Measurements from ENCODE around the gene WRAP53.
"Not testable (repeated sequence)": the region's sequence is repeated elsewhere in the genome, so short reads cannot be mapped to it uniquely, and the experiment has no call there.

The WRAP53 gene

GRCh38 chr17:7687908-7688807 is at the start of gene WRAP53:
WRAP53 (plus strand) TSS chr17:7688477; CDS start chr17:7688649, 172 bp downstream.
- Histone ChIP-seq H3K36me3 (ENCODE audit: control insufficient read depth, low read depth, low read length) (peaks cover 5% of the 10 kb centered on the region), H3K4me3 (ENCODE audit: low read length) (peak within 1 kb of the TSS; percentile 86), H3K9me3 (ENCODE audit: control insufficient read depth, low read depth, low read length) (no peaks in the 10 kb centered on the region), H3K4me1 (ENCODE audit: control insufficient read depth, low read depth, low read length) (peaks cover 14% of the 10 kb centered on the region), H3K27ac (ENCODE audit: low read length) (peak within 1 kb of the TSS; percentile 93), H3K27me3 (ENCODE audit: control insufficient read depth, insufficient read depth, low read length) (no peaks in the 10 kb centered on the region), H3K9ac (ENCODE audit: low read length) (peak within 1 kb of the TSS; percentile 98)

GRCh38 chr17:7640783-7641182 is 47.5 kb upstream of the WRAP53 start:
- H3K9ac ChIP-seq (ENCODE audit: low read length): no peak overlapping the region
- no peak overlapping the region for H3K27ac ChIP-seq (ENCODE audit: low read length)
- no peaks in the 10 kb centered on the region for H3K27me3 ChIP-seq (ENCODE audit: control insufficient read depth, insufficient read depth, low read length)
- H3K36me3 ChIP-seq (ENCODE audit: control insufficient read depth, low read depth, low read length): no peaks in the 10 kb centered on the region
- peaks cover 8% of the 10 kb centered on the region for H3K4me1 ChIP-seq (ENCODE audit: control insufficient read depth, low read depth, low read length)
- H3K4me3 ChIP-seq (ENCODE audit: low read length): no peak overlapping the region
- no peaks in the 10 kb centered on the region for H3K9me3 ChIP-seq (ENCODE audit: control insufficient read depth, low read depth, low read length)

GRCh38 chr17:7641635-7642034 is 46.6 kb upstream of the WRAP53 start:
- not testable (repeated sequence) for H3K27me3 ChIP-seq (ENCODE audit: control insufficient read depth, insufficient read depth, low read length); H3K4me1 ChIP-seq (ENCODE audit: control insufficient read depth, low read depth, low read length); H3K4me3 ChIP-seq (ENCODE audit: low read length); H3K9ac ChIP-seq (ENCODE audit: low read length); H3K9me3 ChIP-seq (ENCODE audit: control insufficient read depth, low read depth, low read length); H3K27ac ChIP-seq (ENCODE audit: low read length); H3K36me3 ChIP-seq (ENCODE audit: control insufficient read depth, low read depth, low read length)

DNA sequence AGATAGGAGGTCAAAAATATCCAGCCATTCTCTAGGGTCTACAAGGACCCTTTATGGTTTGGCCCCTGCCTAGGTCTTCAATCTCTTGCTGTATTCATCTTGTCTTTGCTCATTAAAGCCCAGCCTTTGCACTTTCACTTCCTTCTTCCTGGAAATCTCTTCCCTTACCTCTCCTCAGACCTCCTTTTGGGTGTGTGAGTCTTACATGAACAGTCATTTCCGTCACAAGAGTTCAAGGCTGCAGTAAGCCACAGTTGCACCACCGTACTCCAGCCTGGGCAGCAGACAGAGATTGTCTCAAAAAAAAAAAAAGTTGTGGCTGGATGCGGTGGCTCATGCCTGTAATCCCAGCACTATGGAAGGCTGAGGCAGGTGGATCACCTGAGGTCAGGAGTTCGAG is 43.5 kb upstream of the WRAP53 start:
- Histone ChIP-seq H3K4me3 (ENCODE audit: low read length) (no peak overlapping the region), H3K9me3 (ENCODE audit: control insufficient read depth, low read depth, low read length) (no peaks in the 10 kb centered on the region), H3K27ac (ENCODE audit: low read length) (no peak overlapping the region), H3K27me3 (ENCODE audit: control insufficient read depth, insufficient read depth, low read length) (peaks cover under 1% of the 10 kb centered on the region), H3K9ac (ENCODE audit: low read length) (no peak overlapping the region), H3K4me1 (ENCODE audit: control insufficient read depth, low read depth, low read length) (no peaks in the 10 kb centered on the region), H3K36me3 (ENCODE audit: control insufficient read depth, low read depth, low read length) (no peaks in the 10 kb centered on the region)

DNA sequence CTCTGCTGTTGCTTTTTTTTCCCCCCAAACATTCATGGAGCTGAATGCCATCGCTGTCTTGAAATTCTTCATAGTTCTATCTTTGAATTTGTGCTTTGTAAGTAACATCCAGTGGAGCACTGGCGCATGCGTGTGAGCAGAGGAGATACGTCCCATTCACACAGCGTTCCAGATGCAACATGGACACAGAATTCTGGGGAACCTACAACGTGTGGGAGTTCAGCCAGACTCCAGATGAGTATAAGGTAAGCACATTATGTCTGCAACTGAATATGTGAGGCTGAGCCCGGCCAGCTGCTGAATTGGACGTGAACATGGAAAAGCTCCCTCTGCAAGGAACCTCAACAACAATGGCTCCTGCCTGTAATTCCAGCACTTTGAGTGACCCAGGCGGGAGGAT is 41.8 kb upstream of the WRAP53 start:
- Histone ChIP-seq H3K9ac (ENCODE audit: low read length) (no peak overlapping the region), H3K9me3 (ENCODE audit: control insufficient read depth, low read depth, low read length) (no peaks in the 10 kb centered on the region), H3K27ac (ENCODE audit: low read length) (no peak overlapping the region), H3K36me3 (ENCODE audit: control insufficient read depth, low read depth, low read length) (no peaks in the 10 kb centered on the region), H3K4me1 (ENCODE audit: control insufficient read depth, low read depth, low read length) (peaks cover 7% of the 10 kb centered on the region), H3K4me3 (ENCODE audit: low read length) (no peak overlapping the region), H3K27me3 (ENCODE audit: control insufficient read depth, insufficient read depth, low read length) (peaks cover 12% of the 10 kb centered on the region)

DNA sequence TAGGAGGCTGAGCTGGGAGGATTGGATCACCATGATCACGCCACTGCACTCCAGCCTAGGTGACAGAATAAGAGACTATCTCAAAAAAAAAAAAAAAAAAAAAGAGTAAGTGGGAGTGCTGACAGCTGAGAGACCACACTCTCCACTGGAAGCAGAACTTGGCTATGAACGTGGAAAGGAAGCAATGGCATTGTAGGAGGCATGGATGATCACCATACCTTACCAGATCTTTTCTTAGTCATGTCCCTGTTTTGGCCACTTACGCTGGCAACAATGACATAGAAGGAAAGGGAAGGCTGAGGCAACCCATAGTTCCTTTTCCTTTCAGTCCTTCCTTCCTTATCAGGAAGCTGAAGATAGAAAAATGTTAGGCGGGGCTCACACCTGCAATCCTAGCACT is 41.3 kb upstream of the WRAP53 start:
- H3K4me1 ChIP-seq (ENCODE audit: control insufficient read depth, low read depth, low read length): peaks cover 7% of the 10 kb centered on the region
- H3K9ac ChIP-seq (ENCODE audit: low read length): no peak overlapping the region
- no peak overlapping the region for H3K27ac ChIP-seq (ENCODE audit: low read length)
- H3K36me3 ChIP-seq (ENCODE audit: control insufficient read depth, low read depth, low read length): no peaks in the 10 kb centered on the region
- H3K4me3 ChIP-seq (ENCODE audit: low read length): no peak overlapping the region
- no peaks in the 10 kb centered on the region for H3K9me3 ChIP-seq (ENCODE audit: control insufficient read depth, low read depth, low read length)
- H3K27me3 ChIP-seq (ENCODE audit: control insufficient read depth, insufficient read depth, low read length): peaks cover 16% of the 10 kb centered on the region

GRCh38 chr17:7650509-7651096 is 37.7 kb upstream of the WRAP53 start, which contains the start of gene ATP1B2:
ATP1B2 (plus strand) TSS chr17:7650926; CDS start chr17:7651519, 593 bp downstream.
- peaks cover 7% of the 10 kb centered on the region for H3K4me1 ChIP-seq (ENCODE audit: control insufficient read depth, low read depth, low read length)
- H3K27me3 ChIP-seq (ENCODE audit: control insufficient read depth, insufficient read depth, low read length): peaks cover 26% of the 10 kb centered on the region
- no peaks in the 10 kb centered on the region for H3K9me3 ChIP-seq (ENCODE audit: control insufficient read depth, low read depth, low read length)
- H3K36me3 ChIP-seq (ENCODE audit: control insufficient read depth, low read depth, low read length): no peaks in the 10 kb centered on the region
- H3K9ac ChIP-seq (ENCODE audit: low read length): no peak within 1 kb of the TSS
- H3K4me3 ChIP-seq (ENCODE audit: low read length): peak within 1 kb of the TSS; percentile 68
- H3K27ac ChIP-seq (ENCODE audit: low read length): no peak within 1 kb of the TSS

DNA sequence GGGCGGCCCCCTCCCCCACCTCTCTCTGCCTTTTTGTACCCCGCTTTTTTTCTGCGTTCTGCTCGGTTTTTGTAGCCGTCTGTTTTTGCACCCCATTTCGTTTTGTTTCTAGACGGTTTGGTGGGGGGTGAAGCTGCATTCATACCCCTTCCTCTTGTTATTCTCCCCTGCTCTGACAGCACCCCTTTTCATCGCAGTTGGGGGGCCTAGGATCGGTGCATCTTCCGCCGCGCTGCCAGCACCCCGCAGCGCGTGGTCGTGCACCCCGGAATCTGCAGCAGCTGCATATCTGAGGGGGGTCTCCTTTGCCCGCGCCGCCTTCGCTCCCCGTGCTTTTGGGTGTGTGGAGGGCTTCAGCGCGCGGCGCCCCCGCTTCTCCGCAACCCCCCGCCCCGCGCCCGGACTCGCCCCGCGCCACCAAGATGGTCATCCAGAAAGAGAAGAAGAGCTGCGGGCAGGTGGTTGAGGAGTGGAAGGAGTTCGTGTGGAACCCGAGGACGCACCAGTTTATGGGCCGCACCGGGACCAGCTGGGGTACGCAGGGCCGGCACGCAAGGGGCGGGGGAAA is 37.1 kb upstream of the WRAP53 start:
- Histone ChIP-seq H3K4me3 (ENCODE audit: low read length) (peak overlapping the region; percentile 68), H3K9me3 (ENCODE audit: control insufficient read depth, low read depth, low read length) (no peaks in the 10 kb centered on the region), H3K36me3 (ENCODE audit: control insufficient read depth, low read depth, low read length) (no peaks in the 10 kb centered on the region), H3K9ac (ENCODE audit: low read length) (no peak overlapping the region), H3K27ac (ENCODE audit: low read length) (no peak overlapping the region), H3K27me3 (ENCODE audit: control insufficient read depth, insufficient read depth, low read length) (peaks cover 26% of the 10 kb centered on the region), H3K4me1 (ENCODE audit: control insufficient read depth, low read depth, low read length) (peaks cover 7% of the 10 kb centered on the region)

DNA sequence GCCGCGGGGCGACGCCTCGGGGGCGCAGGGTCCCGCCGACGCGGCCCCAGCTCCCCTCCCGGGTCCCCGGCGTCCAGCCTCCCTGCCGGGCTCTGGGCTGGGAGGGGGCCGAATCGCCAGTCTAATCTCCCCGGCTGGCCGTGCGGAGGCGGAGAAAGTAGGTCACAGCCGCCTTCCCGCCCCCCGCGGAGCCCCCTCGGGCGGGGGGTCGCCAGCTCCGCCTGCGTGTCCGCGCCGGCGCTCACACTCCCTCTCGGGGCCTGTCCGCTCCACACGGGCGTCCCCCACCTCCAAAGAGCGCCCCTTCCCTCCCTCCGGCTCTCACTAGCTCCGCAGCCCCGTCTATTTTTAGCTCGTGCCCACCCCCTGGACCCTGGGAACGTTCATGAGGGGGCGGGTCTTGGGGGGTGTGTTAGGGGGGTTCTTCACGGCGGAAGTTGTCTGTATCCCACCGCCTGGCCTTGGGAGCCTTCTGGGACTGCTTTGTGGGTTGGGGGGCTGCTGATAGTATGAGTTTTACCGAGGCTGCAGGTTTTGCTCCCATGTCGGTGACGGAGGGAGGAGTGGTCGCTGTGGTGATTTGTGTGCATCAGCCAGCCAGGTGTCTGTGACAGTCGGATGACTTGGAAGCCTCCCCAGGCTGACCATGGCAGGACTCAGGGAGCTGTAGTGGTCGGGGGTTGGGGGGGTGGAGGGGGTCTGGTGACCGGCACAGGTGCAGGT is 36.5 kb upstream of the WRAP53 start:
- peak overlapping the region; percentile 68 for H3K4me3 ChIP-seq (ENCODE audit: low read length)
- H3K36me3 ChIP-seq (ENCODE audit: control insufficient read depth, low read depth, low read length): no peaks in the 10 kb centered on the region
- H3K9me3 ChIP-seq (ENCODE audit: control insufficient read depth, low read depth, low read length): no peaks in the 10 kb centered on the region
- peaks cover 26% of the 10 kb centered on the region for H3K27me3 ChIP-seq (ENCODE audit: control insufficient read depth, insufficient read depth, low read length)
- H3K4me1 ChIP-seq (ENCODE audit: control insufficient read depth, low read depth, low read length): peaks cover 12% of the 10 kb centered on the region
- H3K27ac ChIP-seq (ENCODE audit: low read length): no peak overlapping the region
- H3K9ac ChIP-seq (ENCODE audit: low read length): no peak overlapping the region

DNA sequence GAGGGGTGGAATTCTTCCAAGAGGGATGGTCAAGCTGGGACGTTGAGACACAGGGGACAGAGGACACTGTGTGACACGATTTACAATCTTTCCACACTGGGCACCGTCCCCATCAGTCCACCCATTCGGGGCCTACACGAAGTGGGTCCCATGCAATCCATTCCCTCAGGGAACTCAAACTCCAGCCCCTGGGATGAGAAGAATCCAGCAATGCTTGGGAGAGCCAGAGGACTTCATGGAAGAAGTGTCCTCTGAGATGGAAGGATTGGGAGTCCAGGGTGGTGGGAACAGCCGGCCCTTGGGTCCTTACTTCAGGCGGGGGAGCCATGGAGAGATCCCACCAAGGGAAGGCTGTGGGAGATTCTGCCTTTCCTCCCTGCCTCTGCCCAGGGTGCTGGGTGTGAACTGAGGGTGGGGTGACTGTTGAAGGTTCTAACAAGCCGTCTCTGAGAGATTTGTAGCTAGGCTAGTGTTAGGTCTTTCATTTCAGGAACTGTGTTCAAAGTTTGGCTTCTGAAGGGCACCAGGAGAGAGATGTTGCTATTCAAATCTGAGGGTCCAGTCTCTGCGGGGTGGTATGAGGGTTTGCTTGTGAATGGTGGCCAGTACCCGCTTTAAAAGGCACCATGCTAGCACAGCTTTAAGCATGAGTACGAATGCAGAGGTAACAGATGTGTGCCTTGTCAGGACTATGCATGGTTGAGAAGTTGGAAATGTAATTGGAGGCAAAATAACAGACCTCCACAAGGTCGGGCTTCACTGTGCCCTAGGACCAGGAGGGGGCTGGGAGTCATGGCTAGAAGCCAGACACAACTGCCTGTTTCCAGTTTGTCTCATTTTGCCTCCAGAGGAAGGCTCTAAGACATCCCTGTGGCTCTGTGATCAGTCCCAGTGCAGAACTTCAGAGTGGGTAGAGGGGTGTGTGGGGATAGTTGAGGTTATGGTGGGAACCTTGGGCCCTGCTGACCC is 35.6 kb upstream of the WRAP53 start:
- Histone ChIP-seq H3K27ac (ENCODE audit: low read length) (no peak overlapping the region), H3K9me3 (ENCODE audit: control insufficient read depth, low read depth, low read length) (no peaks in the 10 kb centered on the region), H3K4me1 (ENCODE audit: control insufficient read depth, low read depth, low read length) (peaks cover 18% of the 10 kb centered on the region), H3K36me3 (ENCODE audit: control insufficient read depth, low read depth, low read length) (no peaks in the 10 kb centered on the region), H3K9ac (ENCODE audit: low read length) (no peak overlapping the region), H3K27me3 (ENCODE audit: control insufficient read depth, insufficient read depth, low read length) (peaks cover 26% of the 10 kb centered on the region), H3K4me3 (ENCODE audit: low read length) (peak overlapping the region; percentile 68)

Data from iPS-18a (cell line).